Adrenal gland (tissue), 12 donors: ENCODE results near the gene IPMK. TPM values are rescaled to one million over a fixed set of nuclear protein-coding genes. Genes with fewer than 3 reads are reported as not detected.

Source experiments
- DNase-seq, 7 donors: peaks; one replicate each; pipeline ENCODE4 v3.0.0-alpha.2; 2019 to 2020
- H3K27ac ChIP-seq, 5 donors: fragments of 200-600 bp; sonication (generic) in 4 of 5; 1 replicate in 3 of 5; 2 replicates in 2 of 5; pipeline versions ENCODE4 v1.5.1 to v1.8.0; 2016 to 2020; ENCODE audit warnings: mild to moderate bottlenecking in 1 of 5
- H3K27me3 ChIP-seq: fragments of 200-600 bp; 2 replicates; pipeline ENCODE4 v1.8.0; 2021
- H3K36me3 ChIP-seq, 2 donors: fragments of 200-600 bp; replicated peaks in 1 of 2; 1 replicate in 1 of 2; 2 replicates in 1 of 2; pipeline versions ENCODE4 v1.5.1 to v1.8.0; 2018 to 2022
- H3K4me1 ChIP-seq, 2 donors: fragments of 200-600 bp; replicated peaks in 1 of 2; 1 replicate in 1 of 2; 2 replicates in 1 of 2; pipeline versions ENCODE4 v1.5.1 to v1.8.0; 2018 to 2021
- H3K4me3 ChIP-seq, 4 donors: fragments of 200-600 bp; sonication (generic) in 3 of 4; one replicate each; pipeline ENCODE4 v1.5.1; 2016 to 2018
- H3K9me3 ChIP-seq, 3 donors: fragments of 200-600 bp; sonication (generic) in 1 of 3; replicated peaks in 1 of 3; 1 replicate in 2 of 3; 2 replicates in 1 of 3; pipeline versions ENCODE4 v1.5.1 to v1.8.0; 2016 to 2021
- POLR2A ChIP-seq, 2 donors: fragments of 450-650 bp; IDR thresholded peaks; one replicate each; pipeline ENCODE4 v1.6.1; 2017; ENCODE audit warnings: antibody characterized with exemption in 2 of 2, mild to moderate bottlenecking in 2 of 2, moderate library complexity in 1 of 2
- WGBS, 4 donors: extraction: QIAGEN DNeasy Blood & Tissue Kit in 2 of 4; methylation state at CpG; one replicate each; pipeline versions ENCODE4 v1.1.5 to v1.1.7; 2013 to 2017; 5-methylcytosine and 5-hydroxymethylcytosine counted together
- intact Hi-C, 2 donors: fragments of 100-400 bp; cut with DNase I; formaldehyde crosslinking; loops; one replicate each; pipeline versions ENCODE4 v1.14.1 to v1.15.0; 2022 to 2023
- polyA plus RNA-seq, 3 donors: library from polyadenylated mRNA; stranded (reverse); fragments of 200-250 nt in 2 of 3; fragments of 350-450 nt in 1 of 3; fragmentation: Illumina TruSeq in 1 of 3; extraction: RNeasy Lipid Tissue Mini Kit (QIAGEN cat#74804) in 1 of 3; gene quantifications; one replicate each; pipeline ENCODE4 v1.2.3, GENCODE V29; 2013 to 2014
- total RNA-seq, 9 donors: library from RNA; depleted of rRNA in 4 of 9; stranded (reverse); fragments of >200 nt in 4 of 9; fragments of 120-200 nt in 1 of 9; fragmentation: NEBNext Ultra II Directional in 1 of 9; extraction: Animal tissue kit (Norgen Biotek cat#: 25700) in 1 of 9; gene quantifications; one replicate each; pipeline versions ENCODE4 v1.1.0 to v1.2.4, GENCODE V29; 2013 to 2023
- TF ChIP-seq, protein P1 (sequence below), 6 experiments: fragments of 450-650 bp in 4 of 6; fragments of 200-600 bp in 2 of 6; sonication (generic) in 1 of 6; IDR thresholded peaks; 1 replicate in 5 of 6; 2 replicates in 1 of 6; pipeline versions ENCODE4 v1.5.1 to v1.8.0; 2016 to 2021; ENCODE audit warnings: antibody characterized with exemption in 6 of 6, mild to moderate bottlenecking in 2 of 6, moderate library complexity in 1 of 6
- donor health status: healthy with polysubstance abuse.
- donor health status: Bipolar disorder and iron deficiency.
- donor health status: DM: yes; HTN: yes; CAD: no.
- donor health status: DM: no; HTN: no; CAD: no.
- donor health status: DM: no; HTN: no; CAD: no.
- donor health status: DM: yes; HTN: yes; CAD: no.

Gene IPMK
- total and polyA plus RNA-seq, 12 donors = 1.0 to 6.6 (median 4.8) TPM

DNA sequence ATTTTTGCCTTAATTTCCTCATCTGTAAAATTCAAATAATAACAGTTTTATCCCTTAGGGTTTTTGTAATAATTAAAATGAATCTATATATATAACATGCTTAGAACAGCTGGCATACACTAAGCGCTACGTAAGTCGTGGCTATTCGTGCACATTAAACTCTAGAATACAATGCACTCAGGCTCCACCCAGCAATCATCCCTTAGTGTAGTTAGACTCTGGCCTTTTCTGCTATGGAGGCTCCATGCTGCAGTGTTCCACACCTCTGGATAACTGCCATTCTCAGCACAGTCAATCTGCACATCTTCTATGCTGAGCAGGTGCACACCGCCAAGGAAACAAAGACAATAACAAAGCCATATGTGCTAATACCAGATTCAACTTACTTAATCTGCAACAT is 92.9 kb downstream of the IPMK start:
- no peak for TF ChIP-seq POLR2A (IDR thresholded peaks at IDR 0.05)
- TF ChIP-seq, protein P1, sequence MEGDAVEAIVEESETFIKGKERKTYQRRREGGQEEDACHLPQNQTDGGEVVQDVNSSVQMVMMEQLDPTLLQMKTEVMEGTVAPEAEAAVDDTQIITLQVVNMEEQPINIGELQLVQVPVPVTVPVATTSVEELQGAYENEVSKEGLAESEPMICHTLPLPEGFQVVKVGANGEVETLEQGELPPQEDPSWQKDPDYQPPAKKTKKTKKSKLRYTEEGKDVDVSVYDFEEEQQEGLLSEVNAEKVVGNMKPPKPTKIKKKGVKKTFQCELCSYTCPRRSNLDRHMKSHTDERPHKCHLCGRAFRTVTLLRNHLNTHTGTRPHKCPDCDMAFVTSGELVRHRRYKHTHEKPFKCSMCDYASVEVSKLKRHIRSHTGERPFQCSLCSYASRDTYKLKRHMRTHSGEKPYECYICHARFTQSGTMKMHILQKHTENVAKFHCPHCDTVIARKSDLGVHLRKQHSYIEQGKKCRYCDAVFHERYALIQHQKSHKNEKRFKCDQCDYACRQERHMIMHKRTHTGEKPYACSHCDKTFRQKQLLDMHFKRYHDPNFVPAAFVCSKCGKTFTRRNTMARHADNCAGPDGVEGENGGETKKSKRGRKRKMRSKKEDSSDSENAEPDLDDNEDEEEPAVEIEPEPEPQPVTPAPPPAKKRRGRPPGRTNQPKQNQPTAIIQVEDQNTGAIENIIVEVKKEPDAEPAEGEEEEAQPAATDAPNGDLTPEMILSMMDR (IDR thresholded peaks at IDR 0.05) = no peak
- no peak overlapping the region for H3K4me3 ChIP-seq
- H3K27ac ChIP-seq = no peak overlapping the region
- WGBS, 4 donors = 72 to 84% (median 80%) methylated on average over 5 of the region's 5 CpGs
- no peaks in the 10 kb centered on the region for H3K9me3 ChIP-seq
- DNase-seq = no peak
- H3K4me1 ChIP-seq = no peaks in the 10 kb centered on the region
- H3K36me3 ChIP-seq = no peaks in the 10 kb centered on the region
- no peaks in the 10 kb centered on the region for H3K27me3 ChIP-seq
- intact Hi-C loops = loop anchor here (5.0 to 10.0 kb wide), 2 partner anchors 117 to 220 kb away; no protein-coding TSS in a partner anchor

DNA sequence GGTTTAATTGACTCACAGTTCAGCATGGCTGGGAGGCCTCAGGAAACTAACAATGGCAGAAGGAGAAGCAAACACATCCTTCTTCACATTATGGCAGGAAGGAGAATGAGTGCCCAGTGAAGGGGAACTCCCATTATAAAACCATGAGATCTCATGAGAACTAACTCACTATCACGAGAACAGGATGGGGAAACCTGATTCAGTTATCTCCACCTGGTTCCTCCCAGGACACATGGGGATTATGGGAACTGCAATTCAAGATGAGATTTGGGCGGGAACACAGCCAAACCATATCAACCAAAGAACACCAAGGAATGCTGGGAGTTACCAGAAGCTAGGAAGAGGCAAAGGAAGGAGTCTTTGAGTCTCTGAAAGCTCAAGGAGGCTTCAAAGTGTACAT is 94.3 kb downstream of the IPMK start:
- no peak overlapping the region for H3K4me3 ChIP-seq
- H3K27ac ChIP-seq = no peak overlapping the region
- no peaks in the 10 kb centered on the region for H3K36me3 ChIP-seq
- no peak for TF ChIP-seq POLR2A (IDR thresholded peaks at IDR 0.05)
- TF ChIP-seq, protein P1 (IDR thresholded peaks at IDR 0.05) = no peak
- H3K4me1 ChIP-seq = no peaks in the 10 kb centered on the region
- H3K27me3 ChIP-seq = no peaks in the 10 kb centered on the region
- no peak for DNase-seq
- 60 to 74% (median 70%) methylated on average over 2 of the region's 2 CpGs for WGBS, 4 donors
- intact Hi-C loops = loop anchor here in 1 of 2 donors (10.0 kb wide), 1 partner anchor 221 kb away; no protein-coding TSS in a partner anchor
- no peaks in the 10 kb centered on the region for H3K9me3 ChIP-seq

DNA sequence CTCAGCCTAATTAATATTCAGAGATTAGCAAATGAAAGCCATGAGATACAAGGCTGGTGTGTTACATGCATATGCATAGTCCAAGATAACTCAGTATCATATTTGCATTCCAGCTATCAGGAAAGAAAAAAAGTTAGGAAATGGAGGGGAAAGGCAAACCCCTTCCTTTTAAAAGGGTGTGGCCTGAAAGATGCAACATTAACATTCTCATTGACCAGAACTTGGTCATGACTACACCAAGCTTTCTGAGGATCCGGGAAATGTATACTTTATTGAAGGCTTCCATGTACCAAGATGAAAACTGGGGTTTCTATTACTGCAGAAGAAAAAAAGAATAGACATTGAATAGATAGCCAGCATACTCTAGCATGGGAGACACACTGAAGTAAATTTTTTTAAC is 96.5 kb downstream of the IPMK start:
- intact Hi-C loops = loop anchor here in 1 of 2 donors (10.0 kb wide), 1 partner anchor 224 kb away; no protein-coding TSS in a partner anchor
- Histone ChIP-seq H3K4me3 (no peak overlapping the region), H3K27ac (no peak overlapping the region), H3K4me1 (no peaks in the 10 kb centered on the region), H3K27me3 (no peaks in the 10 kb centered on the region), H3K36me3 (no peaks in the 10 kb centered on the region), H3K9me3 (no peaks in the 10 kb centered on the region)
- WGBS, 4 donors = 70 to 100% (median 88%) methylated on average over 1 of the region's 1 CpG
- no peak for TF ChIP-seq POLR2A (IDR thresholded peaks at IDR 0.05)
- TF ChIP-seq, protein P1 (IDR thresholded peaks at IDR 0.05) = no peak
- no peak for DNase-seq

DNA sequence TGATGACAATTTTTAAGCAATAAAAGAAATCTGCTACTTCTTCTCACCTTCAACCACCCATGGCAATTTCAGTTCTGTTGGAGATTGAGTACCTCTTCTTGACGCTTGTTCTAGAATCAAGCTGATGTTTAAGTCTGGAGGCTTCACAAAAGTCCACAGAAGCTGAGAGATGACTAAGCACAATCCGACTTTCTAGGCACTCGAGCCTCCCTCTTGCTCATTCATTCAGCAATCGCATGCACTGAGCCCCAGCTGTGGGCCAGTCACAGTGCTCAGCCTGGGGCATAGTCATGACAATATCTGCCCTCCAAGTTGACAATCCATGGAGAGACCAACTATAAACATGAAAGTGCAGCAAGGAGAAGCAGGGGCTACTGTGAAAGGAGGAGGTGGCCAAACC is 103.2 kb downstream of the IPMK start:
- H3K4me1 ChIP-seq = no peaks in the 10 kb centered on the region
- no peak overlapping the region for H3K27ac ChIP-seq
- no peaks in the 10 kb centered on the region for H3K36me3 ChIP-seq
- H3K27me3 ChIP-seq = no peaks in the 10 kb centered on the region
- intact Hi-C loops = no loop called here
- no peak for DNase-seq
- no peak for TF ChIP-seq POLR2A (IDR thresholded peaks at IDR 0.05)
- TF ChIP-seq, protein P1 (IDR thresholded peaks at IDR 0.05) = no peak
- WGBS, 4 donors = 73 to 83% (median 78%) methylated on average over 4 of the region's 4 CpGs
- no peak overlapping the region for H3K4me3 ChIP-seq
- no peaks in the 10 kb centered on the region for H3K9me3 ChIP-seq
